Astrocyte (in vitro differentiated cells and primary cell): ENCODE measurements around the gene ACACA. TPM values are rescaled to one million over a fixed set of nuclear protein-coding genes. Genes with fewer than 3 reads are reported as not detected.

Source experiments
- DNase-seq: peaks from one replicate; pipeline ENCODE4 v3.0.0-alpha.2; 2010; ENCODE audit warnings: low read depth
- FAIRE-seq: peaks from 2 replicates; lab custom pipeline; 2011; peaks lifted over from hg19 to GRCh38; lab: Jason Lieb, UNC
- H2AFZ ChIP-seq: 2 replicates; pipeline ENCODE4 v1.6.0; 2012; ENCODE audit warnings: low read depth, low read length, inconsistent platforms
- H3K27ac ChIP-seq: 2 replicates; pipeline ENCODE4 v1.5.1; 2011; ENCODE audit warnings: low read depth, low read length, inconsistent platforms
- H3K27me3 ChIP-seq: 2 replicates; pipeline ENCODE4 v1.6.0; 2011; ENCODE audit warnings: low read length, inconsistent platforms; ENCODE audit not compliant: insufficient read depth
- H3K36me3 ChIP-seq: 2 replicates; pipeline ENCODE4 v1.5.1; 2011; ENCODE audit warnings: low read length, inconsistent platforms; ENCODE audit not compliant: insufficient read depth
- H3K4me1 ChIP-seq: 2 replicates; pipeline ENCODE4 v1.5.1; 2011; ENCODE audit warnings: low read length, inconsistent platforms; ENCODE audit not compliant: insufficient read depth
- H3K4me2 ChIP-seq: 2 replicates; pipeline ENCODE4 v1.6.0; 2012; ENCODE audit warnings: low read length, inconsistent platforms
- H3K4me3 ChIP-seq: 2 replicates; pipeline ENCODE4 v1.5.1; 2011; ENCODE audit warnings: low read depth, mild to moderate bottlenecking, low read length, inconsistent platforms; ENCODE audit not compliant: insufficient read depth
- H3K79me2 ChIP-seq: 2 replicates; pipeline ENCODE4 v1.6.0; 2012; ENCODE audit warnings: mild to moderate bottlenecking, low read length, inconsistent platforms; ENCODE audit not compliant: insufficient read depth
- H3K9ac ChIP-seq: 2 replicates; pipeline ENCODE4 v1.6.0; 2012; ENCODE audit warnings: mild to moderate bottlenecking, low read length, inconsistent platforms
- H3K9me3 ChIP-seq: 2 replicates; pipeline ENCODE4 v1.5.1; 2012; ENCODE audit warnings: low read depth, mild to moderate bottlenecking, low read length, inconsistent platforms; ENCODE audit not compliant: insufficient read depth
- H4K20me1 ChIP-seq: 2 replicates; pipeline ENCODE4 v1.6.0; 2012; ENCODE audit warnings: low read length, inconsistent platforms; ENCODE audit not compliant: insufficient read depth
- H3K27ac Mint-ChIP-seq: one replicate; pipeline ENCODE4 v1.8.0; 2021; ENCODE audit warnings: mild to moderate bottlenecking, mixed read lengths; ENCODE audit not compliant: unreplicated experiment
- H3K27me3 Mint-ChIP-seq: one replicate; pipeline ENCODE4 v1.8.0; 2021; ENCODE audit warnings: low read depth, mixed read lengths; ENCODE audit not compliant: unreplicated experiment
- H3K36me3 Mint-ChIP-seq: one replicate; pipeline ENCODE4 v1.8.0; 2021; ENCODE audit warnings: low read depth, mixed read lengths; ENCODE audit not compliant: unreplicated experiment
- H3K4me1 Mint-ChIP-seq: one replicate; pipeline ENCODE4 v1.8.0; 2021; ENCODE audit warnings: low read depth, mixed read lengths; ENCODE audit not compliant: unreplicated experiment
- H3K4me3 Mint-ChIP-seq: one replicate; pipeline ENCODE4 v1.8.0; 2021; ENCODE audit warnings: mild to moderate bottlenecking, moderate library complexity, mixed read lengths; ENCODE audit not compliant: unreplicated experiment
- H3K9me3 Mint-ChIP-seq: one replicate; pipeline ENCODE4 v1.8.0; 2021; ENCODE audit warnings: mild to moderate bottlenecking, mixed read lengths; ENCODE audit not compliant: unreplicated experiment
- CTCF ChIP-seq: IDR thresholded peaks from 2 replicates; pipeline ENCODE4 v1.5.1; 2011; ENCODE audit warnings: low read depth, mild to moderate bottlenecking, inconsistent platforms, low read length, moderate library complexity; ENCODE audit not compliant: insufficient read depth
- EZH2 ChIP-seq: IDR thresholded peaks from 2 replicates; pipeline ENCODE4 v1.6.1; 2012; ENCODE audit warnings: mild to moderate bottlenecking, low read length, inconsistent platforms; ENCODE audit not compliant: insufficient read depth
- total RNA-seq: library from RNA; stranded (reverse); gene quantifications from 2 replicates; pipeline ENCODE4 v1.2.1, GENCODE V29; 2021

The ACACA gene
- total RNA-seq, 1 donor from 2014 or later, result 88.3 TPM

DNA sequence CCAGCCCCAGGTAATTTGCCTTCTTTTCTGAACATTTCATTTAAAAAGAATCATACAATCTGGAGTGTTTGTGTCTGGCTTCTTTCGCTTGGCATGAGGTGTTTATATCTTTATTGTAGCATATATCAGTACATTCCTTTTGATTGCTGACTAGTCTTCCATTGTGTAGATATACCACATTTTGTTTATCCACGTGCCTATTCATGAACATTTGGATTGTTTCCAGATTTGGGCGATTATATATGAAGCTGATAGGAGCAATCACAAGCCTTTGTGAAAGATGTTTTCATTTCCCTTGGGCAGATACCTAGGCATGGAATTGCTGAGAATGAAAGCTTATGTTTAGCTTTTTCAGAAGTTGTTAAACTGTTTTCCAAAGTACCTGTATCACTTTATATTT lies 337.5 kb downstream of the ACACA start:
- TF ChIP-seq CTCF (no peak), EZH2 (no peak)
- Mint-ChIP-seq H3K27me3 (peaks cover 23% of the 10 kb centered on the region), H3K27ac (no peak overlapping the region), H3K36me3 (no peaks in the 10 kb centered on the region), H3K9me3 (no peaks in the 10 kb centered on the region), H3K4me1 (peaks cover 8% of the 10 kb centered on the region), H3K4me3 (no peak overlapping the region)
- Histone ChIP-seq H3K4me3 (no peak overlapping the region), H3K36me3 (no peaks in the 10 kb centered on the region), H3K9me3 (no peaks in the 10 kb centered on the region), H3K4me2 (no peak overlapping the region), H3K4me1 (peaks cover 5% of the 10 kb centered on the region), H2AFZ (no peak overlapping the region), H3K9ac (no peak overlapping the region), H3K27me3 (peaks cover 18% of the 10 kb centered on the region), H3K79me2 (no peaks in the 10 kb centered on the region), H3K27ac (no peak overlapping the region), H4K20me1 (no peaks in the 10 kb centered on the region)
- FAIRE-seq (no peak), DNase-seq (no peak)

- Mint-ChIP-seq H3K27ac (no peak overlapping the region), H3K4me3 (no peak overlapping the region), H3K4me1 (peaks cover 8% of the 10 kb centered on the region), H3K27me3 (peaks cover 26% of the 10 kb centered on the region), H3K36me3 (no peaks in the 10 kb centered on the region), H3K9me3 (no peaks in the 10 kb centered on the region)
- Histone ChIP-seq H4K20me1 (no peaks in the 10 kb centered on the region), H3K9me3 (no peaks in the 10 kb centered on the region), H3K4me1 (peaks cover 5% of the 10 kb centered on the region), H3K27me3 (peaks cover 18% of the 10 kb centered on the region), H3K9ac (no peak overlapping the region), H3K4me2 (no peak overlapping the region), H3K4me3 (no peak overlapping the region), H3K36me3 (no peaks in the 10 kb centered on the region), H3K79me2 (no peaks in the 10 kb centered on the region), H3K27ac (no peak overlapping the region), H2AFZ (no peak overlapping the region)
- DNase-seq, result no peak
- no peak for FAIRE-seq
- TF ChIP-seq EZH2 (no peak), CTCF (no peak)
These were observed 338.4 kb downstream of the ACACA start for GRCh38 chr17:37068266-37068665.

DNA sequence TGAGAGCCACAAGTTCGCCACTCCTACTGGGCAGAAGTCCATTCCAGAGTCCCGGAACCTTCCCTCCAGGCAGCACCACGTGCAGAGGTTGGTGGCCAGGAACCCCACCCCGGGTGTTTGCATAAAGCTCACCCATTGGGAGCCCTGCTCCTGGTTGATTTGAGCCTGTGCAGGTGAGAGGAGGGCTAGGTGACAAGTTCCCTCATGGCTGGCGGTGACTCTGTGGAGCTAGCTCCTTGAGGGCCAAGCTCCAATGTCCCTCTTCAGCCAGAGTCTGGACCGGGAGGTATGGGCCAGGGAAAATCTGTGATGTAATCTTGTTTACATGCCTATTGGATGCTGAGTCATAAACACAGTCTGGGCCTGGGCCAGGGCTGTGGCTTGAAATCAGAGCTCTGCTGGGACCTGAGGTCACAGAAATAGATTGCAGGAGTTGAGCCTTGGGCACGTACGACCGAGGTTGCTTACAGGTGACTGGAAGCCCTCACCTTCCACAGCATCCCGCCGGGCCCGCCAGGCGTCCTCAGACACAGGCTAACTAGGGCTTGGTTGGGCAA lies 339.0 kb downstream of the ACACA start:
- DNase-seq (peak; percentile 54), FAIRE-seq (no peak)
- no peak for TF ChIP-seq CTCF
- TF ChIP-seq EZH2, result no peak
- Mint-ChIP-seq H3K36me3 (no peaks in the 10 kb centered on the region), H3K9me3 (no peaks in the 10 kb centered on the region), H3K4me3 (no peak overlapping the region), H3K27me3 (peaks cover 28% of the 10 kb centered on the region), H3K4me1 (peaks cover 8% of the 10 kb centered on the region), H3K27ac (no peak overlapping the region)
- Histone ChIP-seq H3K79me2 (no peaks in the 10 kb centered on the region), H2AFZ (no peak overlapping the region), H3K27me3 (peaks cover 18% of the 10 kb centered on the region), H4K20me1 (no peaks in the 10 kb centered on the region), H3K4me1 (peaks cover 5% of the 10 kb centered on the region), H3K4me2 (no peak overlapping the region), H3K36me3 (no peaks in the 10 kb centered on the region), H3K27ac (no peak overlapping the region), H3K9ac (no peak overlapping the region), H3K4me3 (no peak overlapping the region), H3K9me3 (no peaks in the 10 kb centered on the region)
